ENCODE measurements around the gene MAGOHB. TPM values are rescaled to one million over a fixed set of nuclear protein-coding genes. Genes with fewer than 3 reads are reported as not detected.
"Not testable (repeated sequence)": the region's sequence is repeated elsewhere in the genome, so short reads cannot be mapped to it uniquely, and the experiment has no call there.

MAGOHB gene
- total RNA-seq, 1 donor from 2014 or later: 22.1 TPM

DNA sequence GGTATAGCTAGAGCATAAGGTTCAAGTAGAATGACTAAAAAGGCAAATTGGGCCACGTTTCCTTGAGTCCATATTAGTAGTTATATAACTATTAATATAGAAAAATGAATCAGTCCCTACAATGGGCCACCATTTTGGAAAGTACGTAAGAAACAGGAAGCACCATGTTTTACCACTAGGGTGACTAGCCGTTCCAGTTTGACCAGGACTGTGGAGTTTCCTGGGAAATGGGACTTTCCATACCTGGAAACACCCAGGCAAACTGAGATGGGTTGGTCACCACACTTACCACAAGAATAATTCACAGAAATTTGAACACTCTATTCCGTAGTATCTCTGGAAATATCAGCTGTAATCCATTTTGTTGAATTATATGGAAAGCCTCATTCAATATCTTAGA lies 2.1 kb upstream of the MAGOHB start:
- DNase-seq: no peak
- Mint-ChIP-seq H3K4me1 (ENCODE audit: low read depth, unreplicated experiment) (no peaks in the 10 kb centered on the region), H3K27ac (ENCODE audit: unreplicated experiment) (no peak overlapping the region), H3K27me3 (ENCODE audit: unreplicated experiment) (peaks cover 4% of the 10 kb centered on the region), H3K9me3 (ENCODE audit: unreplicated experiment) (peaks cover 5% of the 10 kb centered on the region), H3K4me3 (ENCODE audit: unreplicated experiment) (no peak overlapping the region), H3K36me3 (ENCODE audit: unreplicated experiment) (no peaks in the 10 kb centered on the region)
- TF ChIP-seq, protein P1, sequence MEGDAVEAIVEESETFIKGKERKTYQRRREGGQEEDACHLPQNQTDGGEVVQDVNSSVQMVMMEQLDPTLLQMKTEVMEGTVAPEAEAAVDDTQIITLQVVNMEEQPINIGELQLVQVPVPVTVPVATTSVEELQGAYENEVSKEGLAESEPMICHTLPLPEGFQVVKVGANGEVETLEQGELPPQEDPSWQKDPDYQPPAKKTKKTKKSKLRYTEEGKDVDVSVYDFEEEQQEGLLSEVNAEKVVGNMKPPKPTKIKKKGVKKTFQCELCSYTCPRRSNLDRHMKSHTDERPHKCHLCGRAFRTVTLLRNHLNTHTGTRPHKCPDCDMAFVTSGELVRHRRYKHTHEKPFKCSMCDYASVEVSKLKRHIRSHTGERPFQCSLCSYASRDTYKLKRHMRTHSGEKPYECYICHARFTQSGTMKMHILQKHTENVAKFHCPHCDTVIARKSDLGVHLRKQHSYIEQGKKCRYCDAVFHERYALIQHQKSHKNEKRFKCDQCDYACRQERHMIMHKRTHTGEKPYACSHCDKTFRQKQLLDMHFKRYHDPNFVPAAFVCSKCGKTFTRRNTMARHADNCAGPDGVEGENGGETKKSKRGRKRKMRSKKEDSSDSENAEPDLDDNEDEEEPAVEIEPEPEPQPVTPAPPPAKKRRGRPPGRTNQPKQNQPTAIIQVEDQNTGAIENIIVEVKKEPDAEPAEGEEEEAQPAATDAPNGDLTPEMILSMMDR (IDR thresholded peaks at IDR 0.05; ENCODE audit: partially characterized antibody, unreplicated experiment): peak; percentile 15

DNA sequence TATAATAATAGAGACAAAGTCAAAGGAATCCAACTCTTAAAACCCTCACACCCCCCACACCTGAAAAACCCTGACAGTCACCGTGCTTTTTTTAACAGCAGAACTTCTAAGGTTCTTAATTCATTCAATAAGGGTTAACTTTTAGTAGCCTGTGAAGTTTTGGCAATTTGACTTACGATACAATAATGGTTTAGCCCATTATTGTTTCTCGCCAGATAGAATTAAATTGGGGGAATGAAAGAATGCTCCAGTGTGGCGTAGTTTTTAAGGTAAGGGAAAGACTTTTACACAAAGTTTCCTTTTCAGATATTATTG lies 604 bp upstream of the MAGOHB start:
- TF ChIP-seq, protein P1 (IDR thresholded peaks at IDR 0.05; ENCODE audit: partially characterized antibody, unreplicated experiment): no peak
- DNase-seq: no peak
- H3K27me3 Mint-ChIP-seq (ENCODE audit: unreplicated experiment): peaks cover 4% of the 10 kb centered on the region
- no peaks in the 10 kb centered on the region for H3K36me3 Mint-ChIP-seq (ENCODE audit: unreplicated experiment)
- peaks cover 5% of the 10 kb centered on the region for H3K9me3 Mint-ChIP-seq (ENCODE audit: unreplicated experiment)
- peak overlapping the region; percentile 97 for H3K27ac Mint-ChIP-seq (ENCODE audit: unreplicated experiment)
- H3K4me1 Mint-ChIP-seq (ENCODE audit: low read depth, unreplicated experiment): no peaks in the 10 kb centered on the region
- peak overlapping the region; percentile 99 for H3K4me3 Mint-ChIP-seq (ENCODE audit: unreplicated experiment)

DNA sequence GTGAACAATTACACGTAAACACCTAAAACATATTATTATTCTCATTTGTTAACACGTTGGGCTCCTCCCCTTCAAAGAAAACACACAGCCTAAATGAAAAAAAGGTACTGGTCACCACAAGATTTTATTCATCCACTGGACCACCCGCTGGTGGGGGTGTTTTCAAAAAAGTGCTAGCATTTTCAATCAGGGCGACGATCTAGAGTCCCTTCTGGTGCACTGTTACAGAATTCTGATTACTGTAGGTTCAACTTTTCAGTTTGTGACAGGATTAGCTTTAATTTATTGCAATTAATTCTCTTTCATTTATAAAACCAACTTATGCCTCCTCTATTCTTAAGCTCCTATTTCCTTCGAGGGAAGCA lies 443 bp downstream of the MAGOHB start:
- Mint-ChIP-seq H3K4me3 (ENCODE audit: unreplicated experiment) (peak overlapping the region; percentile 99), H3K27ac (ENCODE audit: unreplicated experiment) (peak overlapping the region; percentile 97), H3K4me1 (ENCODE audit: low read depth, unreplicated experiment) (no peaks in the 10 kb centered on the region), H3K36me3 (ENCODE audit: unreplicated experiment) (no peaks in the 10 kb centered on the region), H3K27me3 (ENCODE audit: unreplicated experiment) (peaks cover 4% of the 10 kb centered on the region), H3K9me3 (ENCODE audit: unreplicated experiment) (peaks cover 5% of the 10 kb centered on the region)
- TF ChIP-seq, protein P1 (IDR thresholded peaks at IDR 0.05; ENCODE audit: partially characterized antibody, unreplicated experiment): no peak
- no peak for DNase-seq

DNA sequence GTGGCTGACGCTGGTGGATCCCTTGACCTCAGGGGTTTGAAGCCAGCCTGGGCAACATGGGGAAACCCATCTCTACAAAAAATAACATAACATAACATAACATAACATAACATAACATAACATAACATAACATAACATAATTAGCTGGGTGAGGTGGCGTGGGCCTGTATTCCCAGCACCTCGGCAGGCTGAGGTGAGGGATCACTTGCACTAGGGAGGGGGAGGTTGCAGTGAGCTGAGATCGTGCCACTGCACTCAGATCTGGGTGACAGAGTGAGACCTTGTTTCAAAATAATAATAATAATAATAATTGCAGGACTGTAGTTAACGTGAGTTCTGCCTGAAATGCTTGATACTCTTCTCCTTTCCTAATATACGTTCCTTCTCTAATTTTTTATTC lies 1.3 kb downstream of the MAGOHB start:
- DNase-seq: no peak
- no peak overlapping the region for H3K27ac Mint-ChIP-seq (ENCODE audit: unreplicated experiment)
- H3K4me1 Mint-ChIP-seq (ENCODE audit: low read depth, unreplicated experiment): no peaks in the 10 kb centered on the region

DNA sequence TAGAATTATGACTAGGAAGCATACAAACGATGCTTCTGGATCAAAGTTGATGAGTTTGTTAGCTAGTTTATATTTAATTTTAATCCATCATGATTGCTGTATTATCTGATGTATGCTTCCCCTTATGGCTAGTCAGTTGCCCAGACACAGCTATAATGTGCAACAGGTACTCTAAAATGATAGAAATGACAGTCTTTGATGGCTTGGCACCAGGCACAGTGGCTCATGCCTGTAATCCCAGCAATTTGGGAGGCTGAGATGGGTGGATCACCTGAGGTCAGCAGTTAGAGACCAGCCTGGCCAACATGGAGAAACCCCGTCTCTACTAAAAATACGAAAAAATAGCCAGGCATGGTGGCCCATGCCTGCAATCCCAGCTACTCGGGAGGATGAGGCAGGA lies 2.2 kb downstream of the MAGOHB start:
- H3K4me1 Mint-ChIP-seq (ENCODE audit: low read depth, unreplicated experiment); H3K36me3 Mint-ChIP-seq (ENCODE audit: unreplicated experiment); DNase-seq; H3K4me3 Mint-ChIP-seq (ENCODE audit: unreplicated experiment); H3K9me3 Mint-ChIP-seq (ENCODE audit: unreplicated experiment); H3K27me3 Mint-ChIP-seq (ENCODE audit: unreplicated experiment); H3K27ac Mint-ChIP-seq (ENCODE audit: unreplicated experiment): not testable (repeated sequence)

More for the DNA sequence above, 1.3 kb downstream of the MAGOHB start:
- Mint-ChIP-seq H3K9me3 (ENCODE audit: unreplicated experiment) (peaks cover 5% of the 10 kb centered on the region), H3K36me3 (ENCODE audit: unreplicated experiment) (no peaks in the 10 kb centered on the region), H3K27me3 (ENCODE audit: unreplicated experiment) (peaks cover 4% of the 10 kb centered on the region), H3K4me3 (ENCODE audit: unreplicated experiment) (peak overlapping the region; percentile 99)
- TF ChIP-seq, protein P1 (IDR thresholded peaks at IDR 0.05; ENCODE audit: partially characterized antibody, unreplicated experiment): no peak

DNA sequence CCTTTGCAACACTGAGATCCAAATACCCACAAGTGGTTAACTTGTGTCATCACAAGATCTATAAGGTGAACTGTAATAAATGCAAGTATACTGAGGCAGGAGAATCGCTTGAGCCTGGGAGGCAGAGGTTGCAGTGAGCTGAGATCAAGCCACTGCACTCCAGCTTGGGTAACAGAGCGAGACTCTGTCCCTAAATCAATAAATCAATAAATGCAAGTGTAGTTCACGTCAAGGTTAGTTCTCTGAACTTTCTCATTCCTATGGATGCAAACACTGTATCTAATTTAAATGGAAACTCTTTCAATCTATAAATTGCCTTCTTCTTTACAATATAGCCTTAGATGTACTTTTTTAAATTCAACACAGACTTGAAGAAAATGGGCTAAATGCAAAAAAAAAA lies 3.2 kb downstream of the MAGOHB start:
- H3K36me3 Mint-ChIP-seq (ENCODE audit: unreplicated experiment): no peaks in the 10 kb centered on the region
- peaks cover 4% of the 10 kb centered on the region for H3K27me3 Mint-ChIP-seq (ENCODE audit: unreplicated experiment)
- no peak for DNase-seq
- no peak overlapping the region for H3K4me3 Mint-ChIP-seq (ENCODE audit: unreplicated experiment)
- TF ChIP-seq, protein P1 (IDR thresholded peaks at IDR 0.05; ENCODE audit: partially characterized antibody, unreplicated experiment): no peak
- H3K4me1 Mint-ChIP-seq (ENCODE audit: low read depth, unreplicated experiment): no peaks in the 10 kb centered on the region
- H3K9me3 Mint-ChIP-seq (ENCODE audit: unreplicated experiment): peaks cover 5% of the 10 kb centered on the region
- H3K27ac Mint-ChIP-seq (ENCODE audit: unreplicated experiment): no peak overlapping the region

Data from glutamatergic neuron (in vitro differentiated cells).